ENCODE results near the gene LRP4. TPM values are rescaled to one million over a fixed set of nuclear protein-coding genes. Genes with fewer than 3 reads are reported as not detected.

LRP4 gene
- polyA plus RNA-seq, 3 donors = not detected

GRCh38 chr11:46967962-46968361, 49.6 kb upstream of the LRP4 start:
- intact Hi-C loops (cut with micrococcal nuclease) = no loop called here
- H3K27ac ChIP-seq (ENCODE audit: low read depth in 1 of 2, low read length in 2 of 2) = no peak overlapping the region
- no peaks in the 10 kb centered on the region for H3K36me3 ChIP-seq (replicated peaks in 1 of 2; ENCODE audit: control insufficient read depth in 1 of 2, insufficient read depth in 2 of 2, low read length in 2 of 2)
- no peaks in the 10 kb centered on the region for H3K27me3 ChIP-seq (ENCODE audit: control insufficient read depth in 2 of 2, insufficient read depth in 2 of 2, low read length in 2 of 2)
- no peak overlapping the region for H2AFZ ChIP-seq (ENCODE audit: insufficient read depth, low read depth, low read length, poor library complexity, severe bottlenecking)
- H3K4me1 ChIP-seq (ENCODE audit: control insufficient read depth in 1 of 2, insufficient read depth in 2 of 2, low read length in 2 of 2) = peaks cover 9 to 14% of the 10 kb centered on the region in 2 donors
- no peaks in the 10 kb centered on the region for H4K20me1 ChIP-seq (ENCODE audit: insufficient read depth, low read length)
- H3K4me3 Mint-ChIP-seq = no peak overlapping the region
- H3K36me3 Mint-ChIP-seq = peaks cover 0 to 2% of the 10 kb centered on the region in 2 donors
- H3K4me1 Mint-ChIP-seq = peaks cover 15% of the 10 kb centered on the region
- H3K9me3 ChIP-seq (replicated peaks in 1 of 2; ENCODE audit: control insufficient read depth in 1 of 2, insufficient read depth in 1 of 2, low read length in 2 of 2) = no peaks in the 10 kb centered on the region
- no peak overlapping the region for H3K27ac Mint-ChIP-seq
- 100% methylated on average over 1 of the region's 2 CpGs for WGBS (ENCODE audit: insufficient coverage)
- H3K4me3 ChIP-seq (replicated peaks in 1 of 3; ENCODE audit: low read depth in 2 of 3, low read length in 3 of 3) = no peak overlapping the region
- TF ChIP-seq CTCF (IDR thresholded peaks at IDR 0.05) = no peak
- no peaks in the 10 kb centered on the region for H3K79me2 ChIP-seq (ENCODE audit: insufficient read depth, low read length)
- peaks cover 0 to 6% (median 2%) of the 10 kb centered on the region in 7 donors for H3K9me3 Mint-ChIP-seq
- no peak for DNase-seq
- no peak overlapping the region for H3K9ac ChIP-seq (ENCODE audit: insufficient read depth, low read length, poor library complexity, severe bottlenecking)
- H3K27me3 Mint-ChIP-seq (ENCODE audit: low read depth in 3 of 3) = no peaks in the 10 kb centered on the region
- no peak overlapping the region for H3K4me2 ChIP-seq (replicated peaks; ENCODE audit: extremely low read depth, low read length, poor library complexity, severe bottlenecking)

GRCh38 chr11:46966773-46967172, 48.4 kb upstream of the LRP4 start:
- WGBS (ENCODE audit: insufficient coverage) = no CpG with 5 or more reads among the region's 2 CpGs
- no peak overlapping the region for H3K27ac Mint-ChIP-seq
- intact Hi-C loops (cut with micrococcal nuclease) = no loop called here
- Histone ChIP-seq H3K9me3 (replicated peaks in 1 of 2; ENCODE audit: control insufficient read depth in 1 of 2, insufficient read depth in 1 of 2, low read length in 2 of 2) (peaks cover 0 to 4% of the 10 kb centered on the region in 2 donors), H3K27me3 (ENCODE audit: control insufficient read depth in 2 of 2, insufficient read depth in 2 of 2, low read length in 2 of 2) (no peaks in the 10 kb centered on the region), H3K4me3 (replicated peaks in 1 of 3; ENCODE audit: low read depth in 2 of 3, low read length in 3 of 3) (no peak overlapping the region), H3K27ac (ENCODE audit: low read depth in 1 of 2, low read length in 2 of 2) (no peak overlapping the region), H3K4me1 (ENCODE audit: control insufficient read depth in 1 of 2, insufficient read depth in 2 of 2, low read length in 2 of 2) (peaks cover 3% of the 10 kb centered on the region in 2 donors), H2AFZ (ENCODE audit: insufficient read depth, low read depth, low read length, poor library complexity, severe bottlenecking) (no peak overlapping the region), H3K4me2 (replicated peaks; ENCODE audit: extremely low read depth, low read length, poor library complexity, severe bottlenecking) (no peak overlapping the region), H3K79me2 (ENCODE audit: insufficient read depth, low read length) (no peaks in the 10 kb centered on the region), H4K20me1 (ENCODE audit: insufficient read depth, low read length) (no peaks in the 10 kb centered on the region), H3K36me3 (replicated peaks in 1 of 2; ENCODE audit: control insufficient read depth in 1 of 2, insufficient read depth in 2 of 2, low read length in 2 of 2) (no peaks in the 10 kb centered on the region), H3K9ac (ENCODE audit: insufficient read depth, low read length, poor library complexity, severe bottlenecking) (no peak overlapping the region)
- H3K9me3 Mint-ChIP-seq = peaks cover 0 to 8% (median 3%) of the 10 kb centered on the region in 7 donors
- no peaks in the 10 kb centered on the region for H3K27me3 Mint-ChIP-seq (ENCODE audit: low read depth in 3 of 3)
- H3K4me3 Mint-ChIP-seq = no peak overlapping the region
- H3K4me1 Mint-ChIP-seq = peaks cover 4% of the 10 kb centered on the region
- no peak for TF ChIP-seq CTCF (IDR thresholded peaks at IDR 0.05)
- peaks cover 0 to 4% of the 10 kb centered on the region in 2 donors for H3K36me3 Mint-ChIP-seq
- no peak for DNase-seq

Measured in CD14-positive monocyte (primary cell).